GM12892 (cell line): Measurements from ENCODE around the gene PLCXD1.

Experiments used
- POLR2A ChIP-seq: IDR thresholded peaks from 2 replicates; pipeline ENCODE4 v1.6.1; 2011; ENCODE audit warnings: low read depth, low read length, control low read depth
- POLR2AphosphoS5 ChIP-seq: IDR thresholded peaks from 2 replicates; pipeline ENCODE4 v1.6.1; 2011; ENCODE audit warnings: low read depth, low read length, control low read depth

DNA sequence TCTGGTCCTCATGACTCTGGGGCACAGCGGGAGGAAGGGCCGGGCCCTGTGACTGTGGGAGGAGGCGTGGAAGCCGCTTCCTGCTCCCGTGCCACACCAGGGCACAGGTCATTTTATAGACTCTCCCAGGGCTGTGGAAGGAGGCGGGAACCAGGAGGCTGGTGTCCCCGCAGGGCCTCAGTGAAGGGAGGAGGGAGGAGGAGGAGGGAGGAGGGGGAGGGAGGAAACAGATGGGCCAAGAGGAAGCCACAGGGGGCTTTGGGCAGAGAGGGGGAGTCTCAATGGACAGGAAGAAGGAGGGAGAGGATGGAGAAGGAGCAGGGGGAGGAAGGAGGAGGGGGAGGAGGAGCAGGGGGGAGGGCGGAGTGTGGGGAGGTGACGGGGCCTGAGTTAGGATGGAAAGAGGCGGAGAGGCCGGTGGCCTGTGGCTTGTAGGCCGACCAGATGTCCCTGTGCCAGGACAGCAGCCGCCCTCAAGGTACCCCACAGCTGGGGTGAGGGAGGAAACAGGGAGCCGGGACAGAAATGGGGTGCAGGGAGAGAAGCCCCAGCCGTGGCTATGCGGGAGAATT, 6.2 kb upstream of the PLCXD1 start:
- TF ChIP-seq POLR2A: no peak
- TF ChIP-seq POLR2AphosphoS5: no peak
